Metanephros (tissue), 1 donor: Measurements from ENCODE around the gene OR8B3. TPM values are rescaled to one million over a fixed set of nuclear protein-coding genes. Genes with fewer than 3 reads are reported as not detected.

Source experiments
- total RNA-seq: library from RNA; depleted of rRNA; stranded (reverse); fragments of >200 nt; gene quantifications from one replicate; pipeline ENCODE4 v1.2.3, GENCODE V29; 2014

Gene OR8B3
- total RNA-seq: not detected

GRCh38 chr11:124398924-124399323 is at the start of gene OR8B3:
Gene OR8B3 (minus strand): TSS chr11:124399024. CDS start chr11:124397351, 1,673 bp downstream.

GRCh38 chr11:124445646-124446150 is 46.9 kb upstream of the OR8B3 start, which contains the start of gene OR8B8:
Gene OR8B8 (minus strand): TSS chr11:124445696. CDS start chr11:124441085, 4,611 bp downstream.

GRCh38 chr11:124424384-124424921 is 25.6 kb upstream of the OR8B3 start, which contains the start of gene OR8B4:
Gene OR8B4 (minus strand): TSS chr11:124424871. CDS start chr11:124424871, 0 bp downstream.

GRCh38 chr11:124384399-124384798 is 14.4 kb downstream of the OR8B3 start, which contains the start of gene OR8B2:
Gene OR8B2 (minus strand): TSS chr11:124384499. CDS start chr11:124383343, 1,156 bp downstream.

Other genes starting within 250 kb of the OR8B3 start
- not detected for gene OR10D3, start 215.7 kb downstream of the OR8B3 start, total RNA-seq
- not detected for gene OR8G1, start 157.9 kb downstream of the OR8B3 start, total RNA-seq
- gene OR8G5, start 142.6 kb downstream of the OR8B3 start, total RNA-seq: not detected
- not detected for gene OR8D1, start 85.1 kb downstream of the OR8B3 start, total RNA-seq
- not detected for gene OR8D2, start 78.8 kb downstream of the OR8B3 start, total RNA-seq
- not detected for gene OR8B2, start 14.5 kb downstream of the OR8B3 start, total RNA-seq
- not detected for gene OR8B4, start 25.8 kb upstream of the OR8B3 start, total RNA-seq
- gene OR8B8, start 46.7 kb upstream of the OR8B3 start, total RNA-seq: not detected
- not detected for gene OR8B12, start 144.6 kb upstream of the OR8B3 start, total RNA-seq
- gene OR8A1, start 171.0 kb upstream of the OR8B3 start, total RNA-seq: not detected
- gene PANX3, start 212.4 kb upstream of the OR8B3 start, total RNA-seq: not detected
- 34.8 TPM for gene TBRG1, start 223.8 kb upstream of the OR8B3 start, total RNA-seq